Body of pancreas (tissue), 4 donors: ENCODE measurements around the gene ATP10A.

ENCODE experiments used
- POLR2A ChIP-seq, 3 donors: fragments of 450-650 bp; IDR thresholded peaks; one replicate each; pipeline ENCODE4 v1.6.1; 2016; ENCODE audit warnings: antibody characterized with exemption in 3 of 3, mild to moderate bottlenecking in 2 of 3
- TF ChIP-seq, protein P1 (sequence below), 7 experiments: fragments of 450-650 bp in 4 of 7; fragments of 200-600 bp in 3 of 7; sonication (generic) in 3 of 7; IDR thresholded peaks; one replicate each; pipeline ENCODE4 v1.5.1; 2016 to 2019; ENCODE audit warnings: antibody characterized with exemption in 7 of 7

DNA sequence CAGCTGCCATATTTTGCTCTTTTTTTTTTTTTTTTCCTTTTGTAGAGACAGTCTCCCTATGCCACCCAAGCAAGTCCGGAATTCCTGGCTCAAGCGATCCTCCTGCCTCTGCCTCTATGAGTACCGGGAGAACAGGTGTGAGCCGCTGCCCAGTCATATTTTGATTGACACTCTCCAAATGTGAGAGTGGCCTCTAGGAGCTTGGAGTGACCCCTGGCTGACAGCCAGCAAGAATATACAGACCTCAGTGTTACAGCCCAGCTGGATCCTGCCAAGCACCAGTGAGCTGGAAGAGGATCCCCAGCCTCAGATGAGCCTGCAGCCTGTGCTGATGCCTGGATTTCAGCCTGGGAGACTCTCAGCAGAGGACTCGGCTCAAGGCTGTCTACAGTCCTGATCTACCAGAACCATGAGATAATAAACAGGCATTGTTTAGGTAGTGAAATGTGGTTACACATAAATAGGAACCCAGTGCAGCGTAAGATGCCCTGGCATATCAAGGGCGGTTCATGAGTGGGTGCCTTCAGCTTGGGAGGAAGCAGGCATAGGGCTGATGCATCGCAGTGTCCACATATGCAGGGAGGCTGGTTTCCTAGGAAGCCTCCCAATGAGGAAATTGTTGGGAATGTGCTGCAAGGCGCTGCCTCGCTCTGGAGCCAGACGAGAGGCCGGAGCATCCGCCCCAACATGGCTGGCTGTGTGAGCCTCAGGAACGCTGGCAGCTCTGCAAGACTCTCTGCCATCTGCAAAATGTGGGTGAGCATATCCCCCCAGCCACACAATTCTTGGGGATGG is 38.9 kb upstream of the ATP10A start:
- TF ChIP-seq, protein P1, sequence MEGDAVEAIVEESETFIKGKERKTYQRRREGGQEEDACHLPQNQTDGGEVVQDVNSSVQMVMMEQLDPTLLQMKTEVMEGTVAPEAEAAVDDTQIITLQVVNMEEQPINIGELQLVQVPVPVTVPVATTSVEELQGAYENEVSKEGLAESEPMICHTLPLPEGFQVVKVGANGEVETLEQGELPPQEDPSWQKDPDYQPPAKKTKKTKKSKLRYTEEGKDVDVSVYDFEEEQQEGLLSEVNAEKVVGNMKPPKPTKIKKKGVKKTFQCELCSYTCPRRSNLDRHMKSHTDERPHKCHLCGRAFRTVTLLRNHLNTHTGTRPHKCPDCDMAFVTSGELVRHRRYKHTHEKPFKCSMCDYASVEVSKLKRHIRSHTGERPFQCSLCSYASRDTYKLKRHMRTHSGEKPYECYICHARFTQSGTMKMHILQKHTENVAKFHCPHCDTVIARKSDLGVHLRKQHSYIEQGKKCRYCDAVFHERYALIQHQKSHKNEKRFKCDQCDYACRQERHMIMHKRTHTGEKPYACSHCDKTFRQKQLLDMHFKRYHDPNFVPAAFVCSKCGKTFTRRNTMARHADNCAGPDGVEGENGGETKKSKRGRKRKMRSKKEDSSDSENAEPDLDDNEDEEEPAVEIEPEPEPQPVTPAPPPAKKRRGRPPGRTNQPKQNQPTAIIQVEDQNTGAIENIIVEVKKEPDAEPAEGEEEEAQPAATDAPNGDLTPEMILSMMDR (IDR thresholded peaks at IDR 0.05), result no peak
- TF ChIP-seq POLR2A (IDR thresholded peaks at IDR 0.05), result no peak
